ENCODE data around the gene SMDT1. TPM values are rescaled to one million over a fixed set of nuclear protein-coding genes. Genes with fewer than 3 reads are reported as not detected.

SMDT1 gene, protein sequence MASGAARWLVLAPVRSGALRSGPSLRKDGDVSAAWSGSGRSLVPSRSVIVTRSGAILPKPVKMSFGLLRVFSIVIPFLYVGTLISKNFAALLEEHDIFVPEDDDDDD
- total RNA-seq (ENCODE audit: low replicate concordance), result 80.6 and 102 TPM in 2 replicates
- long read RNA-seq, transcript SMDT1-201 (3 exons, 1,567 nt), result major isoform, 5 of 5 reads
- long read RNA-seq, partial matches to known transcripts, result 0 of 5 reads
- long read RNA-seq, other reads (novel, unspliced or antisense), result 0 of 5 reads

DNA sequence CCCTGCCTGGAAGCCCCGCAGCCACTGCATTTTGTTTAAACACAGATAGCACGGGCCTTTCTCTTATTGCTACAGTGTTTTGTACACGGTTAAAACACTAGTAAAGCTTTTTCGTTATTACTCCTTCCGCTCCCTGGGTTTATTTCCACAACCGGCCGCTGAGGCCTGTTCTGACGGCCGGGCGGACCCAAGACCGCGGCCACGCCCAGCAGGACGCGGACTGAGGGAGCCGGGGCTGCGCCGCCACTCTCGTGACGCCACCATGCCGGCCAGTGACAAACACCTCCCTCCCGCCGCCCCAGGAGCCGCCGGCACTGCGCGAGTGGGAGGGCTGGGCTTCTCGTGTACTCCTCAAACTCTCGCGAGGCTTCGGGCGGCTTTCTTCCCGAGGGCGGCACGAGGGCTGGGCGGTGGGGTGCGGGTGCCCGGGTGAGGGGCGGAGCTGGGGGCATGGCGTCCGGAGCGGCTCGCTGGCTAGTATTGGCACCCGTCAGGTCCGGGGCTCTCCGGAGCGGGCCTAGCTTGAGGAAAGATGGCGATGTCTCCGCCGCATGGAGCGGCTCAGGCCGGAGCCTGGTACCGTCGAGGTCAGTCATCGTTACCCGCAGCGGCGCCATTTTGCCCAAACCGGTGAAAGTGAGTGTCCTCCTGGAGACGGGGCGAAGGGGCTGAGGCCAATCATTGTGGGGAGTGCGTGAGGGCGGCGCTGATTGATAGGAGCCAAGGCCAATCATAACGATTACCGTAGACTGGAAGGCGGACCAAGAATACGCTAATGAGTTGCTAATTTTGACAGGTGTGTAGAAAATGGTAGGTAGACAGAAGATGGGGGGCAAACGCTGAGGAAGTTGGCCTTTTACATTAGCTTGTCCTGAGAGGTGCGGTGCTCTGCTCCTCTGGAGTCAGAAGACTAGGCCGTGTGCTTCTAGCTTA lies at the start of gene SMDT1:
TSS of gene SMDT1 (plus strand) at position 382 of the 933 bp plus-strand sequence. CDS start at position 451, 69 bp downstream.
- TF ChIP-seq, protein P1, sequence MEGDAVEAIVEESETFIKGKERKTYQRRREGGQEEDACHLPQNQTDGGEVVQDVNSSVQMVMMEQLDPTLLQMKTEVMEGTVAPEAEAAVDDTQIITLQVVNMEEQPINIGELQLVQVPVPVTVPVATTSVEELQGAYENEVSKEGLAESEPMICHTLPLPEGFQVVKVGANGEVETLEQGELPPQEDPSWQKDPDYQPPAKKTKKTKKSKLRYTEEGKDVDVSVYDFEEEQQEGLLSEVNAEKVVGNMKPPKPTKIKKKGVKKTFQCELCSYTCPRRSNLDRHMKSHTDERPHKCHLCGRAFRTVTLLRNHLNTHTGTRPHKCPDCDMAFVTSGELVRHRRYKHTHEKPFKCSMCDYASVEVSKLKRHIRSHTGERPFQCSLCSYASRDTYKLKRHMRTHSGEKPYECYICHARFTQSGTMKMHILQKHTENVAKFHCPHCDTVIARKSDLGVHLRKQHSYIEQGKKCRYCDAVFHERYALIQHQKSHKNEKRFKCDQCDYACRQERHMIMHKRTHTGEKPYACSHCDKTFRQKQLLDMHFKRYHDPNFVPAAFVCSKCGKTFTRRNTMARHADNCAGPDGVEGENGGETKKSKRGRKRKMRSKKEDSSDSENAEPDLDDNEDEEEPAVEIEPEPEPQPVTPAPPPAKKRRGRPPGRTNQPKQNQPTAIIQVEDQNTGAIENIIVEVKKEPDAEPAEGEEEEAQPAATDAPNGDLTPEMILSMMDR (conservative IDR thresholded peaks at IDR 0.05), result no peak

DNA sequence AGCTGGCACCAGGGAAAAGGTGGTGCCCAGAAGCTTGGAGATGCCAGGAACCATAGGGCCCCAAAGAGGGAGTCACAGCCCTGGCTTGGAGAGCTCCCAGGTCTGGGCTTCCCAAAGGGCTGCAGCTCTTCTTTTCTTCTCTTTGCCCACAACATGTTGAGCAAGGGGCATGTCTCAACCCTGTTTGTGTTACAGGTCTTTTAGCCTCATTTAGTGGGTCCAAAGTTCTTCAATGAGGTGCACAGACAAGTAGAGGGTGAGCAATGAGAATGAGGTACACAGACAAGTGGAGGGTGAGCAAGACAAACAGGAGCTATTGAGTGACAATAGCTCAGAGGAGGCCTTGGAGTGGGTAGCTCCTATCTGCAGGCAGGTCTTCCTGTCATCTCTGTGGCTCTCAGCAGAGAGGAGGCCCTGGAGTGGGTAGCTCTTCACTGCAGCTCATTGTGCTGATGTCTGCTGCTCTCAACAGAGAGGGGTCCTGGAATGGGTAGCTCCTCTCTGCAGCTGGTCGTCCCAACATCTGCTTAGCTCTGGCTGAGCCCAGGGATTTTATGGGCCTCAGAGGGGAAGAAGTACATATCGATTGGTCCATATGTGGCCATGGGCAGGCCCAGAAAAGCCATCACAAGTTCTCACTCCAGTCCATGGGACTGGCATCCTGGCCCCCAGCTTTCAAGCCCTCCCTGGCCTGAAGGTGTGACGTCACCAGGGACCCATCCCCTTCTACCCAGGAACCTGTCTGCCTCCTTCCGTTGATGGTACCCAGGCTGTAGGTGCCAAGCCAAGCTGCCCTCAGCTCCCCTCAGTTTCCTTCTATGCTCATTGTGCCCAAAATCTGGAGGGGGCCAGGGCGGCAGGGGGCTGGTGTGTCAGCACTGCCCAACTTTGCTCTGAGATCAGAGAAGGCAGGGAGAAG lies 46.0 kb upstream of the SMDT1 start:
- no peak for DNase-seq (ENCODE audit: extremely low spot score, unreplicated experiment)
- Mint-ChIP-seq H3K27ac (no peak overlapping the region), H3K4me3 (no peak overlapping the region), H3K9me3 (peaks cover 8% of the 10 kb centered on the region), H3K4me1 (ENCODE audit: unreplicated experiment) (no peaks in the 10 kb centered on the region), H3K36me3 (no peaks in the 10 kb centered on the region), H3K27me3 (peaks cover 30% of the 10 kb centered on the region)
- TF ChIP-seq, protein P1 (conservative IDR thresholded peaks at IDR 0.05), result no peak

More for the DNA sequence above, at the start of gene SMDT1:
- Mint-ChIP-seq H3K4me3 (peak within 1 kb of the TSS; percentile 97), H3K4me1 (ENCODE audit: unreplicated experiment) (peaks cover 17% of the 10 kb centered on the region), H3K36me3 (peaks cover 7% of the 10 kb centered on the region), H3K27ac (peak within 1 kb of the TSS; percentile 98), H3K27me3 (no peaks in the 10 kb centered on the region), H3K9me3 (no peaks in the 10 kb centered on the region)
- peak; percentile 99 for DNase-seq (ENCODE audit: extremely low spot score, unreplicated experiment)

DNA sequence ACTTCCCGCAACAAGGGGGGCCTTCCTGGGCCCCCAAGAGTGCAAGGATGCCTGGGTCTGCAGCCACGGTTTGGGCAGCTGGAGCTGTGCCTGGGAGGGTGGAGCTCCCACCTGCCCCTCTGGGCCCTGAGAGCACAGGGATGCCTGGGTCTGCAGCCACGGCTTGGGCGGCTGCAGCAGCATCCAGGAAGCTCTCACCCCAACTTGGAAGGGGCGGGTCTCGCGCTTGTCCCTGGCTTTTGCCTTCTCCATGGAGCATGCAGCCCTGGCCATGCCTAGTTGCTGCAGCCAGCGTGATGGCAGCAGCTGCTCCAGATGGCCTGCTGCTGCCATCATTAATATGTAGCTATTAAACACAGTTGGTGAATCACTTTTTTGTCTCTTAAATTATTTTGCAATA lies 44.2 kb upstream of the SMDT1 start:
- Mint-ChIP-seq H3K27me3 (peaks cover 22% of the 10 kb centered on the region), H3K4me1 (ENCODE audit: unreplicated experiment) (no peaks in the 10 kb centered on the region), H3K27ac (no peak overlapping the region), H3K9me3 (peaks cover 8% of the 10 kb centered on the region), H3K36me3 (no peaks in the 10 kb centered on the region), H3K4me3 (no peak overlapping the region)
- TF ChIP-seq, protein P1 (conservative IDR thresholded peaks at IDR 0.05), result no peak
- no peak for DNase-seq (ENCODE audit: extremely low spot score, unreplicated experiment)

DNA sequence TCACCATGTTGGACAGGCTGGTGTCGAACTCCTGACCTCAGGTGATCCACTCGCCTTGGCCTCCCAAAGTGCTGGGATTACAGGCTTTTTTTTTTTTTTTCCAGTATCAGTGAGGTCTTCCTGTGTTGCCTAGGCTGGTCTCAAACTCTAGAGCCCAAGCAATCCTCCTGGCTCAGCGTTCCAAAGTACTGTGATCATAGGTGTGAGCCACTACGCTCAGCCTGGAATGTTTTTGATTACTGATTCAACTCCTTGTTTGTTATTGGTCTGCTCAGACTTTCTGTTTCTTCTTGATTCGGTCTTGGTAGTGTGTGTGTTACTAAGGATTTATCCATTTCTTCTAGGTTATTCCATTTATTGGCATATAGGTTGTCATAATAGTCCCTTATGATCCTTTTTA lies 40.2 kb upstream of the SMDT1 start:
- TF ChIP-seq, protein P1 (conservative IDR thresholded peaks at IDR 0.05), result no peak
- no peak overlapping the region for H3K4me3 Mint-ChIP-seq
- H3K4me1 Mint-ChIP-seq (ENCODE audit: unreplicated experiment), result no peaks in the 10 kb centered on the region
- no peak overlapping the region for H3K27ac Mint-ChIP-seq
- H3K9me3 Mint-ChIP-seq, result peaks cover 14% of the 10 kb centered on the region
- DNase-seq (ENCODE audit: extremely low spot score, unreplicated experiment), result no peak
- H3K36me3 Mint-ChIP-seq, result no peaks in the 10 kb centered on the region
- peaks cover 11% of the 10 kb centered on the region for H3K27me3 Mint-ChIP-seq

DNA sequence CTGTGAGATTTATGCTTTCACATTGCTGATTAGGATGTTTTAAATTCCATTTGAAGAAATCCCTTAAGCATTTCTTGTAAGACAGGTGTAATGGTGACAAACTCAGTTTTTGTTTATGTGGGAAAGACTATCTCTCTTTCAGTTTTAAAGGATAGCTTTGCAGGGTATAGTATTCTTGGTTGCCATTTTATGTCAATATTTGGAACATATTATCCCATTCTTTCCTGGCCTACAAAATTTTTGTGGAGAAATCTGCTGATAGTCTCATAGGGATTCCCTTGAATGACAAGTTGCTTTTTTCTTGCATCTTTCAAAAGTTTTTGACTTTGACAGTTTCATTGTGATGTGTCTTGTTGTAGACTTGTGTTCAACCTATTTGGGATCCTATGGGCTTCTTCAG lies 37.7 kb upstream of the SMDT1 start:
- Mint-ChIP-seq H3K4me3 (no peak overlapping the region), H3K9me3 (peaks cover 10% of the 10 kb centered on the region), H3K27ac (no peak overlapping the region), H3K4me1 (ENCODE audit: unreplicated experiment) (no peaks in the 10 kb centered on the region), H3K27me3 (peaks cover 5% of the 10 kb centered on the region), H3K36me3 (no peaks in the 10 kb centered on the region)
- TF ChIP-seq, protein P1 (conservative IDR thresholded peaks at IDR 0.05), result no peak
- DNase-seq (ENCODE audit: extremely low spot score, unreplicated experiment), result no peak

All from type B pancreatic cell (in vitro differentiated cells).